Cardiac muscle cell (in vitro differentiated cells and primary cell): ENCODE measurements around the gene PIM2. TPM values are rescaled to one million over a fixed set of nuclear protein-coding genes. Genes with fewer than 3 reads are reported as not detected.

Source experiments
- DNase-seq, 2 donors: peaks; one replicate each; pipeline versions ENCODE4 v3.0.0 to v3.0.0-alpha.2; 2010 to 2017; ENCODE audit warnings: low read depth in 1 of 2, low spot score in 1 of 2
- H3K27ac ChIP-seq: fragments of 200-600 bp; sonication (generic); 2 replicates; pipeline ENCODE4 v1.5.1; 2016
- H3K27me3 ChIP-seq: fragments of 200-600 bp; sonication (generic); 2 replicates; pipeline ENCODE4 v1.6.0; 2016; ENCODE audit warnings: control low read depth
- H3K36me3 ChIP-seq: fragments of 200-600 bp; sonication (generic); 2 replicates; pipeline ENCODE4 v1.5.1; 2016; ENCODE audit warnings: control low read depth
- H3K4me1 ChIP-seq: fragments of 200-600 bp; sonication (generic); 2 replicates; pipeline ENCODE4 v1.8.1; 2017; ENCODE audit warnings: low read depth, mild to moderate bottlenecking, mixed run types
- H3K4me3 ChIP-seq: fragments of 200-600 bp; sonication (generic); 2 replicates; pipeline ENCODE4 v1.5.1; 2016; ENCODE audit warnings: mild to moderate bottlenecking
- H3K9me3 ChIP-seq: fragments of 200-600 bp; sonication (generic); 2 replicates; pipeline ENCODE4 v1.5.1; 2017; ENCODE audit warnings: low read depth, mild to moderate bottlenecking, control low read depth
- CTCF ChIP-seq: IDR thresholded peaks from 2 replicates; pipeline ENCODE4 v1.5.1; 2012; ENCODE audit warnings: low read depth, mild to moderate bottlenecking, low read length
- polyA plus RNA-seq: library from polyadenylated mRNA; unstranded; fragments of >200 nt; fragmentation: Nextera tagmentation; extraction: Ambion mirVana; gene quantifications from 2 replicates; pipeline ENCODE4 v1.2.1, GENCODE V29; 2016
- total RNA-seq: library from RNA; depleted of rRNA; stranded (reverse); fragments of >200 nt; gene quantifications from 2 replicates; pipeline ENCODE4 v1.2.3, GENCODE V29; 2016

PIM2 gene
- total and polyA plus RNA-seq, 2 experiments from 2014 or later: 20.7 to 25.2 TPM

DNA sequence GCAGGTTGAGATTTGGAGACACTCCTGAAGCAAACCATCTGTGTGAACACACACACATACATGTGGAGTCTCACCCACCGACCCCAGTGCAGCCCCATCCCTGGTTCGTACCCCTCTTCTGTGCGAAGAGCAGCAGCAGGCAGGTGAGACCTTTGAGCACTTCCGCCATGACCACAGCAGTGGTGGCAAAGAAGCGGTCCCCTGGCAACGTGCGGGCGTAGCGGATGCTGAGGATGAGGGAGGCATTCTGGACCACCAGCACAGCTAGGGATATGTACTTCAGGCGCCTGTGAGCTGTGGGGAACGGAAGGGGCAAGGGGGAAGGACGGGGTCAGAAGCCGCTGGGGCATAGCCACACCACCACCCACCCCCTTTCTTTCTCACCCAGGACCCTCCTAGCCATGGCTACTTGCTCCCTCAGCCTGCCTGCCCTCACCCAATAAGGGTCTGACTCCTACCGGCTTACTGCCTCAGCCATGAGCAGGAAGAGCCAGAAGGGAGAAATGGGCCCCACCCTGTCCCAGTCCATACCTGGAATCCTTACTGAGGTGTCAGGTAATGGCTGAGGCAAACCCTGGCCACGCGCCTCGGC lies 9.0 kb downstream of the PIM2 start:
- Histone ChIP-seq H3K9me3 (no peaks in the 10 kb centered on the region), H3K4me1 (peaks cover 4% of the 10 kb centered on the region), H3K27me3 (no peaks in the 10 kb centered on the region), H3K36me3 (peaks cover 6% of the 10 kb centered on the region), H3K4me3 (no peak overlapping the region), H3K27ac (no peak overlapping the region)
- TF ChIP-seq CTCF: no peak
- no peak for DNase-seq

DNA sequence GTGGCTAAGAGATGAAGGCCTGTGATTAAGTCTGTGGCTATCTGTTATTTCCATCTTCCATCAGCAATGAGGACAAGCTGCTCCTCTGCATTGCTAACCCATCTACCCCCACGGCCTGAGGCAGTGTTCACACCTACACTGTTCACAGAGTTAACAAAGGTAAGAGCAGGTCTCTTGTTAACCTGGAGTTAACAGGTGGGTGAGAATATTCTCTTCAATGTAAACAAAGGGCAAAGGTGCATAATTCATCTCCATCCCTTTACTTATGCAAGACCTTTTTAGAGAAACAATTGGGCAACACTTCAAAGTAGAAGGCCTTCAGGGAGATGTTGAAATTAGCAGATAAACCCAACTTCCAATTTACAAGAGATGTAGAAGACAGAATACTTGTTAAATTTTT lies 10.2 kb downstream of the PIM2 start:
- peaks cover under 1% of the 10 kb centered on the region for H3K36me3 ChIP-seq
- H3K4me1 ChIP-seq: peaks cover 4% of the 10 kb centered on the region
- no peak for DNase-seq
- no peaks in the 10 kb centered on the region for H3K9me3 ChIP-seq
- H3K27ac ChIP-seq: no peak overlapping the region
- H3K27me3 ChIP-seq: no peaks in the 10 kb centered on the region
- no peak overlapping the region for H3K4me3 ChIP-seq
- TF ChIP-seq CTCF: no peak

DNA sequence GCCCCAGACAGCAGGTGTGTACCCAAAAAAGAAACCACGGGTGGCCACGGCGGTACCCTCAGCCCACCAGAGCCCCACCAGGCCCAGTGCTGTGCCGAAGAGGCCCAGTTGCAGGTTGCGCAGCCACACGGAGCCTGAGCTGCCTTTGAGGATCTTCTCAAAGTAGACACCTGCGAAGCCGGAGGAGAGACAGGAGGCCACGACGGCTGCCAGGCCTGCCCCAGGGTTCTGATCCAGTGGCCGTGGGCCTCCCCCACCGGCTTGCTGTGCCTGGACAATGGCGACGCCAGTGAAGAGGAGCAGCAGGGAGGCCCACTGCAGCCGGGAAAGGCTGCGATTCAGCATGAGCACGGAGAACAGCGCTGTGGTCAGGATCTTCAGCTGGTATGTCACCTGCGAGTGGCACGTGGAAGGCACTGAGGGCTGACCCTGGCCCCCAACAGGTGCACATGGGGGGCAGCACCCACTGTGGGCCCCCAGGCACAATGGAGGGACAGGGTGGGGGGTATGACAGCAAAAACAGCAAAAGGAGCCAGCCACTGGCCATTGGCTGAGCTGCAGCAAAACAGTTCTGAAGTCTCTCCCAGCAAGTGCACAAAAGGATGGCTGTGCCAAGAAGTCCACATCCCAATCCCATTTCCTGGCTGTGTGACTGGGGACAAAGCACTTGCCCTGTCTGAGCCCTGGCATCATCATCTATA lies 13.6 kb downstream of the PIM2 start:
- no peak for DNase-seq
- Histone ChIP-seq H3K27me3 (no peaks in the 10 kb centered on the region), H3K36me3 (peaks cover 3% of the 10 kb centered on the region), H3K4me3 (no peak overlapping the region), H3K4me1 (no peaks in the 10 kb centered on the region), H3K27ac (no peak overlapping the region), H3K9me3 (no peaks in the 10 kb centered on the region)
- TF ChIP-seq CTCF: no peak

DNA sequence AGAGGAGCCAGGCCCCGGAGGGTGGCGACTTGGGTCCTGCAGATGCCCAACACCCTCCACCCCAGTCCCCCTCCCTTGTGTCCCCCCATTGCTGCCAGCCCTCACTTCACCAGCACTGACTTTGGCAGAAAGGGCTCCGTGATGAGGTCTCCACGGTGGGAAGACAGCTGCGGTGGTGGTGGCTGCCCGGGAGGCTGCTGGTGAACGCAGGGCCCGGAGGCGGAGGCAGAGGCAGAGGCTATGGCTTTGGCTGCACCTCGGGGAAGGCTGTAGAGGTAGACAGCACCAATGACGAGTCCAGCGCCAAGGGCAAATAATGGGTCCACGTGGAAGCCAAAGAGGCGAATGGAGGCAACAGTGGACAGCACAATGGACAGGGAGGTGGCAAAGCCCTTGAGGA lies 14.2 kb downstream of the PIM2 start:
- no peak for DNase-seq
- H3K4me3 ChIP-seq: no peak overlapping the region
- no peaks in the 10 kb centered on the region for H3K27me3 ChIP-seq
- no peaks in the 10 kb centered on the region for H3K9me3 ChIP-seq
- TF ChIP-seq CTCF: no peak
- H3K36me3 ChIP-seq: peaks cover 3% of the 10 kb centered on the region
- no peak overlapping the region for H3K27ac ChIP-seq
- H3K4me1 ChIP-seq: no peaks in the 10 kb centered on the region

- Histone ChIP-seq H3K4me3 (no peak overlapping the region), H3K27ac (no peak overlapping the region), H3K4me1 (no peaks in the 10 kb centered on the region), H3K36me3 (peaks cover 3% of the 10 kb centered on the region), H3K27me3 (no peaks in the 10 kb centered on the region), H3K9me3 (no peaks in the 10 kb centered on the region)
- no peak for TF ChIP-seq CTCF
- DNase-seq: no peak
Observed at GRCh38 chrX:48904180-48904579, 14.6 kb downstream of the PIM2 start.
